Fibroblast of lung (primary cell): ENCODE results near the gene KCNG2. TPM values are rescaled to one million over a fixed set of nuclear protein-coding genes. Genes with fewer than 3 reads are reported as not detected.

Experiments
- DNase-seq, 2 donors: peaks; one replicate each; pipeline versions ENCODE4 v3.0.0 to v3.0.0-alpha.2; 2010; ENCODE audit warnings: low read depth in 2 of 2
- H2AFZ ChIP-seq: 2 replicates; pipeline ENCODE4 v1.5.1; 2012; ENCODE audit warnings: low read length, control low read depth, inconsistent platforms
- H3K27ac ChIP-seq: 2 replicates; pipeline ENCODE4 v1.5.1; 2011; ENCODE audit warnings: low read length, control low read depth; ENCODE audit not compliant: insufficient read depth
- H3K27me3 ChIP-seq: 2 replicates; pipeline ENCODE4 v1.5.1; 2011; ENCODE audit warnings: mild to moderate bottlenecking, low read length; ENCODE audit not compliant: control insufficient read depth, insufficient read depth
- H3K36me3 ChIP-seq: 2 replicates; pipeline ENCODE4 v1.5.1; 2011; ENCODE audit warnings: low read length; ENCODE audit not compliant: control insufficient read depth, insufficient read depth
- H3K4me1 ChIP-seq: 2 replicates; pipeline ENCODE4 v1.5.1; 2011; ENCODE audit warnings: low read length; ENCODE audit not compliant: control insufficient read depth, insufficient read depth; ENCODE audit errors: extremely low read depth
- H3K4me2 ChIP-seq: 2 replicates; pipeline ENCODE4 v1.5.1; 2011; ENCODE audit warnings: low read length, control low read depth; ENCODE audit not compliant: insufficient read depth; ENCODE audit errors: extremely low read depth
- H3K4me3 ChIP-seq, 4 experiments: fragments of 200-600 bp in 1 of 4; sonication (generic) in 1 of 4; replicated peaks in 1 of 4; 2 replicates each; pipeline ENCODE4 v1.5.1; 2011 to 2016; ENCODE audit warnings: low read length in 4 of 4, low read depth in 3 of 4, mild to moderate bottlenecking in 3 of 4, control low read depth in 2 of 4, inconsistent platforms in 1 of 4, mixed read lengths in 1 of 4; ENCODE audit not compliant: insufficient read depth in 1 of 4; ENCODE audit errors: control extremely low read depth in 1 of 4
- H3K79me2 ChIP-seq: 2 replicates; pipeline ENCODE4 v1.5.1; 2012; ENCODE audit warnings: mild to moderate bottlenecking, low read length, inconsistent platforms; ENCODE audit not compliant: control insufficient read depth, insufficient read depth
- H3K9ac ChIP-seq: 2 replicates; pipeline ENCODE4 v1.5.1; 2011; ENCODE audit warnings: mild to moderate bottlenecking, low read length, control low read depth; ENCODE audit not compliant: insufficient read depth
- H3K9me3 ChIP-seq: 2 replicates; pipeline ENCODE4 v1.5.1; 2012; ENCODE audit warnings: low read depth, low read length; ENCODE audit not compliant: control insufficient read depth, insufficient read depth
- H4K20me1 ChIP-seq: 2 replicates; pipeline ENCODE4 v1.5.1; 2011; ENCODE audit warnings: low read length; ENCODE audit not compliant: control insufficient read depth, insufficient read depth; ENCODE audit errors: extremely low read depth
- EZH2 ChIP-seq: IDR thresholded peaks from 2 replicates; pipeline ENCODE4 v1.5.1; 2012; ENCODE audit warnings: low read length, control low read depth, mild to moderate bottlenecking; ENCODE audit errors: missing control alignments
- polyA plus RNA-seq, 2 donors: library from polyadenylated mRNA; depleted of rRNA in 1 of 2; stranded (reverse) in 1 of 2; unstranded in 1 of 2; fragments of >200 nt; gene quantifications; 2 replicates each; pipeline ENCODE4 v1.2.1, GENCODE V29; 2011 to 2012; ENCODE audit warnings: missing spikeins in 1 of 2
- total RNA-seq: library from RNA; depleted of rRNA; stranded (reverse); fragments of >200 nt; gene quantifications from 2 replicates; pipeline ENCODE4 v1.2.1, GENCODE V29; 2014
- TF ChIP-seq, protein P1 (sequence below), 2 donors: IDR thresholded peaks in 1 of 2; conservative IDR thresholded peaks in 1 of 2; 1 replicate in 1 of 2; 2 replicates in 1 of 2; pipeline ENCODE4 v1.5.1; 2011 to 2012; ENCODE audit warnings: low read length in 2 of 2, control low read depth in 1 of 2, inconsistent platforms in 1 of 2, low read depth in 1 of 2, mild to moderate bottlenecking in 1 of 2

KCNG2 gene
- total and polyA plus RNA-seq, 2 donors (not counting 1 experiment from before 2014, with no cell fraction given), result 0.42 to 10.1 TPM

DNA sequence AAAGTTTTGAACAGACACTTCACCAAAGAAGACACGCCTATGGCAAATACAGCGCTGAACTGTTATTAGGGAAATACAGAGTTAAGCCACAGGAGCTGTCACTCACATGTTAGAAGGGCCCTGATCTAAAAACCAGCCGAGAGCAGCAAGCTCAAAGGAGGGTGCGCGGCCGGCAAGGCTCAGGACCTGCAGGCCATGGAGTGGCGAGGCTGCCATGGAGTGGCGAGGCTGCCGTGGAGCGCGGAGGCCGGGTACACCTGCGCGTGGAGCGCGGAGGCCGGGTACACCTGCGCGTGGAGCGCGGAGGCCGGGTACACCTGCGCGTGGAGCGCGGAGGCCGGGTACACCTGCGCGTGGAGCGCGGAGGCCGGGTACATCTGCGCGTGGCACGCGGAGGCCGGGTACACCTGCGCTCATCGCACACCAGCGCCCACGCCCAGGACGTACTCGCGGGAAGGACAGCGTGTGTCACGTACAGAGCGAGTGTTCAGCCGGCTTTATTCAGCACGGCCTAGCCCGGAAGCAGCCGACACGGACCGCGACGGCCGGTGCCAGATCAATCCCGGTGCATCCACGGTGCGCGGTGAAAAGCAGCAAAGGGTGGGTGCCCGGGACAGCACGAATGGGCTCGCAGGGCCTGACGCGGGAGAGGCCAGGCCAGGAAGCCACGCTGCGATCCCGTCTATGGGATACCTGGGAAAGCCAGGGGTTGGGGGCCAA lies 84.9 kb downstream of the KCNG2 start:
- H4K20me1 ChIP-seq, result no peaks in the 10 kb centered on the region
- H3K27ac ChIP-seq, result no peak overlapping the region
- H3K4me3 ChIP-seq, result no peak overlapping the region
- no peaks in the 10 kb centered on the region for H3K4me1 ChIP-seq
- H3K9ac ChIP-seq, result no peak overlapping the region
- H3K36me3 ChIP-seq, result no peaks in the 10 kb centered on the region
- H2AFZ ChIP-seq, result no peak overlapping the region
- TF ChIP-seq, protein P1, sequence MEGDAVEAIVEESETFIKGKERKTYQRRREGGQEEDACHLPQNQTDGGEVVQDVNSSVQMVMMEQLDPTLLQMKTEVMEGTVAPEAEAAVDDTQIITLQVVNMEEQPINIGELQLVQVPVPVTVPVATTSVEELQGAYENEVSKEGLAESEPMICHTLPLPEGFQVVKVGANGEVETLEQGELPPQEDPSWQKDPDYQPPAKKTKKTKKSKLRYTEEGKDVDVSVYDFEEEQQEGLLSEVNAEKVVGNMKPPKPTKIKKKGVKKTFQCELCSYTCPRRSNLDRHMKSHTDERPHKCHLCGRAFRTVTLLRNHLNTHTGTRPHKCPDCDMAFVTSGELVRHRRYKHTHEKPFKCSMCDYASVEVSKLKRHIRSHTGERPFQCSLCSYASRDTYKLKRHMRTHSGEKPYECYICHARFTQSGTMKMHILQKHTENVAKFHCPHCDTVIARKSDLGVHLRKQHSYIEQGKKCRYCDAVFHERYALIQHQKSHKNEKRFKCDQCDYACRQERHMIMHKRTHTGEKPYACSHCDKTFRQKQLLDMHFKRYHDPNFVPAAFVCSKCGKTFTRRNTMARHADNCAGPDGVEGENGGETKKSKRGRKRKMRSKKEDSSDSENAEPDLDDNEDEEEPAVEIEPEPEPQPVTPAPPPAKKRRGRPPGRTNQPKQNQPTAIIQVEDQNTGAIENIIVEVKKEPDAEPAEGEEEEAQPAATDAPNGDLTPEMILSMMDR (conservative IDR thresholded peaks at IDR 0.05 in 1 of 2, IDR thresholded peaks at IDR 0.05 in 1 of 2; ENCODE audit: low read depth in 1 of 2, low read length in 2 of 2), result no peak
- no peak for TF ChIP-seq EZH2
- no peaks in the 10 kb centered on the region for H3K27me3 ChIP-seq
- DNase-seq, result no peak
- no peaks in the 10 kb centered on the region for H3K9me3 ChIP-seq
- H3K4me2 ChIP-seq, result no peak overlapping the region
- H3K79me2 ChIP-seq, result no peaks in the 10 kb centered on the region

GRCh38 chr18:79883461-79884293 lies 85.9 kb downstream of the KCNG2 start:
- no peaks in the 10 kb centered on the region for H3K9me3 ChIP-seq

More at GRCh38 chr18:79883461-79884293, 85.9 kb downstream of the KCNG2 start:
- H2AFZ ChIP-seq, result no peak overlapping the region
- TF ChIP-seq, protein P1 (conservative IDR thresholded peaks at IDR 0.05 in 1 of 2, IDR thresholded peaks at IDR 0.05 in 1 of 2; ENCODE audit: low read depth in 1 of 2, low read length in 2 of 2), result no peak
- TF ChIP-seq EZH2, result no peak
- no peak overlapping the region for H3K27ac ChIP-seq
- H3K4me1 ChIP-seq, result no peaks in the 10 kb centered on the region
- no peaks in the 10 kb centered on the region for H3K27me3 ChIP-seq
- H4K20me1 ChIP-seq, result no peaks in the 10 kb centered on the region
- H3K4me2 ChIP-seq, result no peak overlapping the region
- no peak overlapping the region for H3K4me3 ChIP-seq
- no peaks in the 10 kb centered on the region for H3K79me2 ChIP-seq
- no peaks in the 10 kb centered on the region for H3K36me3 ChIP-seq
- DNase-seq, result no peak
- H3K9ac ChIP-seq, result no peak overlapping the region
